HK-2 (cell line): ENCODE measurements around the gene ZNF143.
A peak's percentile ranks its signal among the peaks of the same experiment; 100 is the strongest.
"Not testable (repeated sequence)": the region's sequence is repeated elsewhere in the genome, so short reads cannot be mapped to it uniquely, and the experiment has no call there.

Experiments
- DNase-seq: peaks from one replicate; pipeline ENCODE4 v3.0.0-alpha.2; 2018; ENCODE audit not compliant: unreplicated experiment

Gene ZNF143

GRCh38 chr11:9549216-9549615 is 88.4 kb downstream of the ZNF143 start:
- DNase-seq, result not testable (repeated sequence)

GRCh38 chr11:9550191-9550628 is 89.4 kb downstream of the ZNF143 start:
- no peak for DNase-seq

- no peak for DNase-seq
These were observed 100.6 kb downstream of the ZNF143 start for GRCh38 chr11:9561279-9561982.

DNA sequence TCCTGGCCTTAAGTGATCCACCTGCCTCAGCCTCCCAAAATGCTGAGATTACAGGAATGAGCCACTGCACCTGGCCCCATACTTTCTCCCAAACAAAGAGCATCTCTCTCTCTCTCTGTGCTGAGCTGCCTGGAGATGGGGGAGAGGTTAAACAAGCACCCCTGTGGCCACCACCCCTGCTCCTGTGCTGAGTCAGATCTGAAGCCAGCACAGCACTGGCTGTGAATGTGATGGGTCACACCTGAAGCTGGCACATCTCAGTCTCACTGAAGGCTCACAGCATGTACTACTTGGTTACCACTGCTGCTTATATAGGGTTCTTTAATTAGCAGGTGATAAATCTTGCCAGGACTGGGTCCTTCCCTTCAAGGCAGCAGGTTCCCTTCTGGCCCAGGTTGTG is 101.9 kb downstream of the ZNF143 start:
- no peak for DNase-seq

DNA sequence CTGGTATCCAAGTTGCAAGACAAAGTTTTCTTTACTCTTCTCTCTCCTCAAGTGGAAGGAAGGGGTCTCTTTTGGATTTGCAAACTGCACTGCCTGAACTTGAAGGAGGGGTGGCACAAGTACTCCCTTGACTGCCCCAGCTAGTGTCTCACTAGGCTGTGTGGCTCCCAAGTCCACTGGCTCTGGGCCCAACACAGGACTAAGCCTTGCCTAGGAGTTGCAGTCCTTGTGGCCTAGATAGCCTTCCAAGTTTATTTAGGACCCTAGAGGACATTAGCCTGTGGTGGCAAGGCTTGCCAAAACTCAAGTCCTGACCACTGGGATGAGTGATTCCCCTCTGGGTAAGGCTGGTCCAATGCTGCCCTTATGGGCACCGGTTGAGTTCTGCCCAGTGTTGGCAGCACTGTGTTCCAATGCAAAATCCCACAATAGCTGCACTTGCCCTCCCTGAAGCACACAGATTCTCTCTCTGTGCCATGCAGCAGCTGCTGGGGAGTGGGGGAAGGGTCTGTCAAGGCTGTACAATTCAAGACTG is 102.5 kb downstream of the ZNF143 start:
- no peak for DNase-seq

GRCh38 chr11:9565822-9566560 is 105.2 kb downstream of the ZNF143 start:
- peak; percentile 68 for DNase-seq

- DNase-seq, result no peak
These were observed 105.8 kb downstream of the ZNF143 start for GRCh38 chr11:9566561-9567063.

- DNase-seq, result no peak
These were observed 106.6 kb downstream of the ZNF143 start for GRCh38 chr11:9567401-9567800.

DNA sequence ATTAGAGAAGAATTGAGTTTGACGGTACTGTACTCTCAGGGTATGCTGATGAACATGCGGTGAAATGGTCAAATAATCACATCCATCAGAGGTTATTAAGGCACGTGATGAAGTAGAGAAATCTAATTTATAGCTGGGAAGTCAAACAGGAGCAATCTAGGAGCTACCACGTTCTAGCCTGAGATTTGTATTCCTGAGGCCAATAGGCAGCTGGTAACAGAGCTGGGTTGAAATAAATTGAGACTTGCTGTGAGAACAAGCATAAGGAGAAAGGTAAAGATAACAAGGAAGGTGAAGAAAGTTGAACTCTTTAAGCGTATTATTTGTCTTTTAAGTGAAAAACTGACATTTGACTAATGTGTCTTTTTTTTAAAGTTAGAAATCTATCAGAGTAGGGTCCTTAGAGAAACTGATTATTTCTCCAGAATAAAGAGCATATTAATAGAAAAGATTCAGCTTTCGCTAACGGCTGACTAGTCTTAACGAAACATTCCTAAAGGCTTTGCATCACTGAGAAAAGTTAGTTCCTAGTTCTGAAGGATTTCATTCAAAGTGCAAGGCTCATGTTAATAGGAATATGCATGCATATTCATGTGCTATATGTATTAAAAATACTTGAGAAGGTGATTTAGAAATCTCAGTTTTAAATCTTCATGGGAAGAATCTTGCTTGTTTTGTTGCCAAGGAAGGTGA is 107.5 kb downstream of the ZNF143 start:
- no peak for DNase-seq

DNA sequence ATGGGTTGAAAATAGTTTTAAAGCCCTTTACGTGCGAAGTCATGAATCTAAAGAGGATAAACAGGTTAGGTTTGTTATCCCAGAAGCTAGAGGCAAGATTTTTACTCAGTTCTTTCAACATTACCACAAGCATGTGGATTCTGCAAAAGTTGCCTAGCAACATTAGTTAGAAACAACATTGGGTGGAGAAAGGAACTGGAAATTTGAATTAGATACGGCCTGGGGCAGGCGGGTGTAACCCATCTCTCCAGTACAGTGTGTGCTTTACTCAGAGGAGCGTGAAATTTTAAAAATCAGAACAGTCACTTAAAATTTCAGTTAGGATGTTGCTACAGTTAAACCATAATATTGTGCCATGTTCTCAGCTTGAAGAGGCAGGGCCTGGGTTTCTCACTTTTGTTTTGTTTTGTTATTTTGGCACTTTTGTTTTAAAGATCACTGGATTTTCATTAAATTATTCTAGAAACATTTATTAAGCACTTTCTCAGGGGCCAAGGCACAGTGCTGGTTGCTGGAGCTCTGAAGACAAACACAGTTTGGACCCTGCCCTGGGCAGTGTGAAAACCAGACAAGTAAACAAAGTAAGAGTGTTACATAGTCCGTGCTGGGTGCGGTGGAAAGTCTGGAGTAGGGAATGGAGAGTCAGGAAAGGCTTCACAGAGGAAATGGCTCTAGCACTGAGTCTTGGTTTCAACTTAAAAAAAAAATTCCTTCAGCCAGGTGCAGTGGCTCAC is 108.2 kb downstream of the ZNF143 start:
- DNase-seq, result peak; percentile 28

- DNase-seq, result no peak
These were observed 108.9 kb downstream of the ZNF143 start for GRCh38 chr11:9569588-9570164.

GRCh38 chr11:9570313-9571025 is 109.7 kb downstream of the ZNF143 start:
- DNase-seq, result no peak

DNA sequence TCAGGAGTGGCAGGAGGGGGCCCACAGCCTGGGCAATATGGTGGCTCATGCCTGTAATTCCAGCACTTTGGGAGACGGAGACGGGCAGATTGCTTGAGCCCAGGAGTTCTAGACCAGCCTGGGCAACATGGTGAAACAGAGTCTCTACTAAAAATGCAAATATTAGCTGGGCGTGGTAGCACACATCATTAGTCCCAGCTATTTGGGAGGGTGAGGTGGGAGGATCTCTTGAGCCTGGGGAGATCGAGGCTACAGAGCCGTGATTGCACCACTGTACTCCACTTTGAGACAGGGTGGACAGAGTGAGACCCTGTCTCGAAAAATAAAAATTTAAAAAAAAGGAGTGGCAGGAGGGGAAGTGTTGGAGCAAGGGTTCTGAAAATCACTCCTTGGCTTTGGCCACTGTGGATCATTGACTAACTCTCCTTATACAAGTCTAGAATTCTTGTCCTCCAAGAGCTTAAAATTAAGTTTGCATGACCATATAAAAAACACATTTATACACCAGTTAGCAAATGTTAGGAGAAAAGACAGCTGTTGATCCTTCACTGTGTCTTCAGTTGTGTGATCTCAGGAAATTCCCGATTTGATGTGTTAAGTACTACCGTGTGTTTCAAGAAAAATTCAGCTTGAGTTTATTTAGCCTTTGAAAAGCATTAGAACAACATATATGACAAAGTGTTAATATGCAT is 110.4 kb downstream of the ZNF143 start:
- no peak for DNase-seq

DNA sequence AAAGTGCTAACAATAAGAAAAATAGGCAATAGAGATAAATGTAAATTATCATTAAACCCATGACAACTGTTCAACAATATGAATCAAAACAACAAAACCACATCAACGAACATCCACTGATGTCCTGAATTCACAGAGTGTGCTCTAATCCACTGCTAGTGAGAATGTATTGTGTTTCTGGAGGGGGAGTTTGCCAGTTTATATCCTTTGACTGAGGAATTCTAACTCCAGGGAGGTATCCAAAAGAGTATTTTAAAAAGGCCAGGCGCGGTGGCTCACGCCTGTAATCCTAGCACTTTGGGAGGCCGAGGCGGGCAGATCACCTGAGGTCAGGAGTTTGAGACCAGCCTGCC is 110.9 kb downstream of the ZNF143 start:
- DNase-seq, result no peak

DNA sequence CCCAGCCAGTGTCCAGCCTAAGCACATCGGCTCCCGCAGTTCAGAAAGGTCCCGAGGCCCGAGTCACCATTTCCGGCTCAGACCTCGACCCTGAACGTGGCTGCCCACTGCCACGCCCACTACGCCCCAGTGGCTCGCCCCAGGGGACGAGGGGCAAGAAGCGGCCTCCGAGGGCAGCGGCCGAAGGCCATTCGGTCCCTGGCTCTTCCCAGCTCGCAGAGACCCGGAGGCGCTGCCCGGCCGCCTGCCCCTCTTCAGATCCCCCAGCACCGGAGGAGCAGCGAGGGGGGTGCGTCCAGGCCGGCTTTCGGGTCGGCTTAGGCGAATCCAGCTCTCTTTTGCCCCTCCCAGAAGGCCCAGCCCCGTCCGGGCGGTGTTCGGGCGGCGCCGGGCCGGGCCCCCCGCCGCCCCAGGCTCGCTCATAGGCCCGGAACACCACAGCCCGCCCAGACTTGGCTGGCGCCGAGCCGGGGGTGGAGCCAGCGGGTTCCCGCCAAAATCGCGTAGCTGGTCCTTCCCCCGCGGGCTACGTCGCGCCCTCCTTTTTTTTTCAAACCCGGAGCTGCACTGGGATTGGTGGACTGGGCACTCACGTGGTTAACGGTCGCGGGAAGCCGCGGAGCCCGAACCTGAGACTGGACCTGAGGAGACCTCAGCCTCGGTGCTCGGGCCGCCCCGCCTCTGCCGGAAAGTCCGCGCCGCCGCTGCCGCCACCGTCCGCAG is 112.4 kb downstream of the ZNF143 start, which contains the start of gene WEE1:
Gene WEE1 (plus strand): TSS at position 619 of the 723 bp plus-strand sequence. CDS start 264 bp downstream, outside the sequence.
- peak; percentile 96 for DNase-seq

GRCh38 chr11:9573775-9574621 is 113.2 kb downstream of the ZNF143 start:
- no peak for DNase-seq

GRCh38 chr11:9574622-9575259 is 113.9 kb downstream of the ZNF143 start:
- no peak for DNase-seq
